OCI-LY1 (cell line): ENCODE data around the gene GFER.

Experiments
- EZH2 ChIP-seq: fragments of 200-600 bp; sonication (generic), shearing (Covaris generic); IDR thresholded peaks from 2 replicates; pipeline ENCODE4 v1.8.0; 2017; ENCODE audit warnings: borderline replicate concordance, mixed run types, mild to moderate bottlenecking, antibody characterized with exemption, low read length, moderate library complexity, mixed read lengths
- TF ChIP-seq, protein P1 (sequence below): fragments of 200-600 bp; sonication (generic), shearing (Covaris generic); IDR thresholded peaks from 2 replicates; pipeline ENCODE4 v1.5.1; 2017; ENCODE audit warnings: mild to moderate bottlenecking, antibody characterized with exemption, low read length, moderate library complexity, mixed read lengths

DNA sequence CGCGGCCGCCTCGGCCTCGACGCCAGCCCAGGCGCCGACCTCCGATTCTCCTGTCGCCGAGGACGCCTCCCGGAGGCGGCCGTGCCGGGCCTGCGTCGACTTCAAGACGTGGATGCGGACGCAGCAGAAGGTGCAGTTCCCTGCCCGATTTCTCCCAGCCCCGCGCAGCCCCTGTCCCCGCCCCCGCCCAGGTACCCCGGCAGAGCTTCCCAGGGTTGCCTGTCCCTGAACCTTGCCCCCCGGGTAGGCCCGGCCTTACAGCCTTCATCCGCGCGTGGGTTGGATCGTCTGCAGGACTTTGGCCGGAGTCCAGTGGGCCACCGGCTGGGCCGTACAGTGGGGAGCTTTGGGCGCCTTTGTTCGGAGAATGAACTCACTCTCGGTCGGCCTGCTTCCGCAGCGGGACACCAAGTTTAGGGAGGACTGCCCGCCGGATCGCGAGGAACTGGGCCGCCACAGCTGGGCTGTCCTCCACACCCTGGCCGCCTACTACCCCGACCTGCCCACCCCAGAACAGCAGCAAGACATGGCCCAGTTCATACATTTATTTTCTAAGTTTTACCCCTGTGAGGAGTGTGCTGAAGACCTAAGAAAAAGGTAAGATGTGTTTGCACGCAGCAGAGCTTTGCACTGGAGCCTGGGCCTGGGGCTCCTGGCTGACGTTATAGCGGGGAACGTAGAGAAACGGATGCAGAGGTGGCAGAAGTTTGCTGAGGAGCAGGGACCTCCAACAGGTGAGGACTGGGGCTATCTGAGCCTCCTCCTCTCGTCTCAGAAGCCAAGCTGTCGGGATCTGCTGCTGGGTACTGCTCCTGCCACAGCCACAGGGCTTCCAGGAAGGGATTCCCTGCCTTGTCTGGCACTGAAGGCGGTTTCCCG is 593 bp downstream of the GFER start:
- TF ChIP-seq, protein P1, sequence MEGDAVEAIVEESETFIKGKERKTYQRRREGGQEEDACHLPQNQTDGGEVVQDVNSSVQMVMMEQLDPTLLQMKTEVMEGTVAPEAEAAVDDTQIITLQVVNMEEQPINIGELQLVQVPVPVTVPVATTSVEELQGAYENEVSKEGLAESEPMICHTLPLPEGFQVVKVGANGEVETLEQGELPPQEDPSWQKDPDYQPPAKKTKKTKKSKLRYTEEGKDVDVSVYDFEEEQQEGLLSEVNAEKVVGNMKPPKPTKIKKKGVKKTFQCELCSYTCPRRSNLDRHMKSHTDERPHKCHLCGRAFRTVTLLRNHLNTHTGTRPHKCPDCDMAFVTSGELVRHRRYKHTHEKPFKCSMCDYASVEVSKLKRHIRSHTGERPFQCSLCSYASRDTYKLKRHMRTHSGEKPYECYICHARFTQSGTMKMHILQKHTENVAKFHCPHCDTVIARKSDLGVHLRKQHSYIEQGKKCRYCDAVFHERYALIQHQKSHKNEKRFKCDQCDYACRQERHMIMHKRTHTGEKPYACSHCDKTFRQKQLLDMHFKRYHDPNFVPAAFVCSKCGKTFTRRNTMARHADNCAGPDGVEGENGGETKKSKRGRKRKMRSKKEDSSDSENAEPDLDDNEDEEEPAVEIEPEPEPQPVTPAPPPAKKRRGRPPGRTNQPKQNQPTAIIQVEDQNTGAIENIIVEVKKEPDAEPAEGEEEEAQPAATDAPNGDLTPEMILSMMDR, result no peak
- TF ChIP-seq EZH2, result no peak
